ENCODE data around the gene LPP. TPM values are rescaled to one million over a fixed set of nuclear protein-coding genes. Genes with fewer than 3 reads are reported as not detected.
"Not testable (repeated sequence)": the region's sequence is repeated elsewhere in the genome, so short reads cannot be mapped to it uniquely, and the experiment has no call there.

LPP gene
- total RNA-seq, 1 donor from 2014 or later, result 28.2 TPM

- Histone ChIP-seq H3K4me1 (ENCODE audit: control insufficient read depth in 3 of 3, insufficient read depth in 3 of 3, low read length in 3 of 3) (peaks cover 0 to 15% (median 11%) of the 10 kb centered on the region in 3 donors), H3K4me3 (ENCODE audit: low read length in 3 of 3) (no peak overlapping the region), H3K27ac (ENCODE audit: low read depth, low read length) (no peak overlapping the region), H3K9me3 (ENCODE audit: control insufficient read depth in 3 of 3, low read length in 3 of 3) (no peaks in the 10 kb centered on the region), H3K27me3 (ENCODE audit: control insufficient read depth in 3 of 3, insufficient read depth in 3 of 3, low read length in 3 of 3) (no peaks in the 10 kb centered on the region), H3K36me3 (ENCODE audit: control insufficient read depth in 3 of 3, insufficient read depth in 3 of 3, low read length in 3 of 3) (no peaks in the 10 kb centered on the region), H3K9ac (ENCODE audit: low read depth in 1 of 3, low read length in 3 of 3) (no peak overlapping the region)
Measured at GRCh38 chr3:188417271-188417696, 263.3 kb downstream of the LPP start.

GRCh38 chr3:188417766-188418165 lies 263.8 kb downstream of the LPP start:
- Histone ChIP-seq H3K9me3 (ENCODE audit: control insufficient read depth in 3 of 3, low read length in 3 of 3) (no peaks in the 10 kb centered on the region), H3K4me1 (ENCODE audit: control insufficient read depth in 3 of 3, insufficient read depth in 3 of 3, low read length in 3 of 3) (peaks cover 0 to 15% (median 11%) of the 10 kb centered on the region in 3 donors), H3K9ac (ENCODE audit: low read depth in 1 of 3, low read length in 3 of 3) (no peak overlapping the region), H3K4me3 (ENCODE audit: low read length in 3 of 3) (no peak overlapping the region), H3K36me3 (ENCODE audit: control insufficient read depth in 3 of 3, insufficient read depth in 3 of 3, low read length in 3 of 3) (no peaks in the 10 kb centered on the region), H3K27ac (ENCODE audit: low read depth, low read length) (no peak overlapping the region), H3K27me3 (ENCODE audit: control insufficient read depth in 3 of 3, insufficient read depth in 3 of 3, low read length in 3 of 3) (no peaks in the 10 kb centered on the region)

GRCh38 chr3:188421151-188421821 lies 267.3 kb downstream of the LPP start:
- Histone ChIP-seq H3K27ac (ENCODE audit: low read depth, low read length) (no peak overlapping the region), H3K27me3 (ENCODE audit: control insufficient read depth in 3 of 3, insufficient read depth in 3 of 3, low read length in 3 of 3) (no peaks in the 10 kb centered on the region), H3K9me3 (ENCODE audit: control insufficient read depth in 3 of 3, low read length in 3 of 3) (no peaks in the 10 kb centered on the region), H3K4me1 (ENCODE audit: control insufficient read depth in 3 of 3, insufficient read depth in 3 of 3, low read length in 3 of 3) (peaks cover 0 to 15% (median 11%) of the 10 kb centered on the region in 3 donors), H3K4me3 (ENCODE audit: low read length in 3 of 3) (no peak overlapping the region), H3K36me3 (ENCODE audit: control insufficient read depth in 3 of 3, insufficient read depth in 3 of 3, low read length in 3 of 3) (no peaks in the 10 kb centered on the region), H3K9ac (ENCODE audit: low read depth in 1 of 3, low read length in 3 of 3) (no peak overlapping the region)

GRCh38 chr3:188421836-188422540 lies 268.0 kb downstream of the LPP start:
- no peaks in the 10 kb centered on the region for H3K9me3 ChIP-seq (ENCODE audit: control insufficient read depth in 3 of 3, low read length in 3 of 3)
- H3K27ac ChIP-seq (ENCODE audit: low read depth, low read length), result no peak overlapping the region
- no peaks in the 10 kb centered on the region for H3K27me3 ChIP-seq (ENCODE audit: control insufficient read depth in 3 of 3, insufficient read depth in 3 of 3, low read length in 3 of 3)
- H3K4me1 ChIP-seq (ENCODE audit: control insufficient read depth in 3 of 3, insufficient read depth in 3 of 3, low read length in 3 of 3), result peaks cover 0 to 15% (median 11%) of the 10 kb centered on the region in 3 donors
- no peaks in the 10 kb centered on the region for H3K36me3 ChIP-seq (ENCODE audit: control insufficient read depth in 3 of 3, insufficient read depth in 3 of 3, low read length in 3 of 3)
- peak overlapping the region in 1 of 3 donors; percentile 34 for H3K9ac ChIP-seq (ENCODE audit: low read depth in 1 of 3, low read length in 3 of 3)
- H3K4me3 ChIP-seq (ENCODE audit: low read length in 3 of 3), result no peak overlapping the region

GRCh38 chr3:188427981-188428380 lies 274.0 kb downstream of the LPP start:
- H3K9me3 ChIP-seq (ENCODE audit: control insufficient read depth in 3 of 3, low read length in 3 of 3); H3K9ac ChIP-seq (ENCODE audit: low read depth in 1 of 3, low read length in 3 of 3); H3K27ac ChIP-seq (ENCODE audit: low read depth, low read length); H3K36me3 ChIP-seq (ENCODE audit: control insufficient read depth in 3 of 3, insufficient read depth in 3 of 3, low read length in 3 of 3); H3K4me3 ChIP-seq (ENCODE audit: low read length in 3 of 3); H3K4me1 ChIP-seq (ENCODE audit: control insufficient read depth in 3 of 3, insufficient read depth in 3 of 3, low read length in 3 of 3); H3K27me3 ChIP-seq (ENCODE audit: control insufficient read depth in 3 of 3, insufficient read depth in 3 of 3, low read length in 3 of 3): not testable (repeated sequence)

GRCh38 chr3:188431040-188431439 lies 277.1 kb downstream of the LPP start:
- no peak overlapping the region for H3K9ac ChIP-seq (ENCODE audit: low read depth in 1 of 3, low read length in 3 of 3)
- no peak overlapping the region for H3K27ac ChIP-seq (ENCODE audit: low read depth, low read length)
- H3K9me3 ChIP-seq (ENCODE audit: control insufficient read depth in 3 of 3, low read length in 3 of 3), result no peaks in the 10 kb centered on the region
- no peaks in the 10 kb centered on the region for H3K27me3 ChIP-seq (ENCODE audit: control insufficient read depth in 3 of 3, insufficient read depth in 3 of 3, low read length in 3 of 3)
- H3K36me3 ChIP-seq (ENCODE audit: control insufficient read depth in 3 of 3, insufficient read depth in 3 of 3, low read length in 3 of 3), result no peaks in the 10 kb centered on the region
- H3K4me3 ChIP-seq (ENCODE audit: low read length in 3 of 3), result no peak overlapping the region
- H3K4me1 ChIP-seq (ENCODE audit: control insufficient read depth in 3 of 3, insufficient read depth in 3 of 3, low read length in 3 of 3), result peaks cover 6 to 8% (median 7%) of the 10 kb centered on the region in 3 donors

GRCh38 chr3:188431553-188431952 lies 277.6 kb downstream of the LPP start:
- H3K27ac ChIP-seq (ENCODE audit: low read depth, low read length), result no peak overlapping the region
- no peak overlapping the region for H3K9ac ChIP-seq (ENCODE audit: low read depth in 1 of 3, low read length in 3 of 3)
- peaks cover 6 to 8% (median 7%) of the 10 kb centered on the region in 3 donors for H3K4me1 ChIP-seq (ENCODE audit: control insufficient read depth in 3 of 3, insufficient read depth in 3 of 3, low read length in 3 of 3)
- no peaks in the 10 kb centered on the region for H3K27me3 ChIP-seq (ENCODE audit: control insufficient read depth in 3 of 3, insufficient read depth in 3 of 3, low read length in 3 of 3)
- no peaks in the 10 kb centered on the region for H3K9me3 ChIP-seq (ENCODE audit: control insufficient read depth in 3 of 3, low read length in 3 of 3)
- H3K36me3 ChIP-seq (ENCODE audit: control insufficient read depth in 3 of 3, insufficient read depth in 3 of 3, low read length in 3 of 3), result no peaks in the 10 kb centered on the region
- no peak overlapping the region for H3K4me3 ChIP-seq (ENCODE audit: low read length in 3 of 3)

- Histone ChIP-seq H3K9me3 (ENCODE audit: control insufficient read depth in 3 of 3, low read length in 3 of 3) (no peaks in the 10 kb centered on the region), H3K9ac (ENCODE audit: low read depth in 1 of 3, low read length in 3 of 3) (no peak overlapping the region), H3K36me3 (ENCODE audit: control insufficient read depth in 3 of 3, insufficient read depth in 3 of 3, low read length in 3 of 3) (no peaks in the 10 kb centered on the region), H3K4me3 (ENCODE audit: low read length in 3 of 3) (no peak overlapping the region), H3K27me3 (ENCODE audit: control insufficient read depth in 3 of 3, insufficient read depth in 3 of 3, low read length in 3 of 3) (no peaks in the 10 kb centered on the region), H3K27ac (ENCODE audit: low read depth, low read length) (peak overlapping the region; percentile 10), H3K4me1 (ENCODE audit: control insufficient read depth in 3 of 3, insufficient read depth in 3 of 3, low read length in 3 of 3) (peaks cover 6 to 8% (median 7%) of the 10 kb centered on the region in 3 donors)
Measured at GRCh38 chr3:188432802-188433520, 279.0 kb downstream of the LPP start.

- Histone ChIP-seq H3K4me3 (ENCODE audit: low read length in 3 of 3) (no peak overlapping the region), H3K27ac (ENCODE audit: low read depth, low read length) (peak overlapping the region; percentile 10), H3K9me3 (ENCODE audit: control insufficient read depth in 3 of 3, low read length in 3 of 3) (no peaks in the 10 kb centered on the region), H3K9ac (ENCODE audit: low read depth in 1 of 3, low read length in 3 of 3) (no peak overlapping the region), H3K4me1 (ENCODE audit: control insufficient read depth in 3 of 3, insufficient read depth in 3 of 3, low read length in 3 of 3) (peaks cover 6 to 11% (median 7%) of the 10 kb centered on the region in 3 donors), H3K27me3 (ENCODE audit: control insufficient read depth in 3 of 3, insufficient read depth in 3 of 3, low read length in 3 of 3) (no peaks in the 10 kb centered on the region), H3K36me3 (ENCODE audit: control insufficient read depth in 3 of 3, insufficient read depth in 3 of 3, low read length in 3 of 3) (no peaks in the 10 kb centered on the region)
Measured at GRCh38 chr3:188433521-188434150, 279.7 kb downstream of the LPP start.
